ENCODE measurements around the gene WSB1. TPM values are rescaled to one million over a fixed set of nuclear protein-coding genes. Genes with fewer than 3 reads are reported as not detected.

WSB1 gene
- total RNA-seq, 2 experiments from 2014 or later: 84.6 to 87.8 TPM

DNA sequence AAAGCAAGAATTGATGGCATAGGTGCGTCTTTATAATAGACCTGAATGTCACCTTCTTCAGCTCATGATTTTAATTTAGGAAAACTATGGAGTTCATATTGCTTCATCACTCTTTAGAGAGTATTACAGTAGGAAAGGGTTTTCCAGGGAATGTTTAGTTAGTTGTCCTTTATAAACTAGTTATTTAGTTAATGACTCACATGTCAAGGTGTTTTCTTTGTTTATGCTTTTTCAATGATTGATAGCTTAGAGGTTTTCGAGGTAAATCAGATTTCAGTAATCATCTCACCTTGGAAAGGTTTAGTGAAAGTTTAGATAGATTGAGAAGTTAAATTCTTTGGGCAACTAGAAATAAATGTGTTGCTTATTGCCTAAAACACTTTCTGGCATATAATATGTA is 9.8 kb downstream of the WSB1 start:
- ChIA-PET CTCF (interaction anchor here (0.6 kb wide), 1 partner anchor 24 kb away, joined by 3 read pairs; no protein-coding TSS in a partner anchor), POLR2A (interaction anchor here (0.6 to 1.5 kb wide), 2 partner anchors 9 to 1050 kb away, joined by 3 to 5 read pairs; no protein-coding TSS in a partner anchor)

DNA sequence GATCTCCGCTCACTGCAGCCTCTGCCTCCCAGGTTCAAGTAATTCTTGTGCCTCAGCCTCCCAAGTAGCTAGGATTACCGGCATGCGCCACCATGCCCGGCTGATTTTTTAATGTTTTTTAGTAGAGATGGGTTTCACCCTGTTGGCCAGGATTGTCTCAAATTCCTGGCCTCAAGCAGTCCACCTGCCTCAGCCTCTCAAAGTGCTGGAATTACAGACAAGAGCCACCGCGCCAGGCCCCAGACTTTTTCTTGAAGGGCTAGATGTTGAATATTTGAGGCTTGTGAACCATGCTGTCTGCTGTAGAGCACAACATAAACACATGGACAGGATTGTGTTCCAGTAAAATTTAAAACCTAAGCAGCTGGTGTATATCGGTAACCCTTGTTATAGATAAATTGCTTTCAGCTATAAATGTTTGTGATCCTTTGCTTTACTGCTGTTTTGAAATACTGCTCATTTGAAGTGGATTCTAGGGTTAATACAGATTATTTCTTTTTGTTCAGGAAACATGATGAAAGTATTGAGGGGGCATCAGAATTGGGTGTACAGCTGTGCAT is 12.4 kb downstream of the WSB1 start:
- CTCF ChIA-PET: no interaction called here
- POLR2A ChIA-PET: no interaction called here

DNA sequence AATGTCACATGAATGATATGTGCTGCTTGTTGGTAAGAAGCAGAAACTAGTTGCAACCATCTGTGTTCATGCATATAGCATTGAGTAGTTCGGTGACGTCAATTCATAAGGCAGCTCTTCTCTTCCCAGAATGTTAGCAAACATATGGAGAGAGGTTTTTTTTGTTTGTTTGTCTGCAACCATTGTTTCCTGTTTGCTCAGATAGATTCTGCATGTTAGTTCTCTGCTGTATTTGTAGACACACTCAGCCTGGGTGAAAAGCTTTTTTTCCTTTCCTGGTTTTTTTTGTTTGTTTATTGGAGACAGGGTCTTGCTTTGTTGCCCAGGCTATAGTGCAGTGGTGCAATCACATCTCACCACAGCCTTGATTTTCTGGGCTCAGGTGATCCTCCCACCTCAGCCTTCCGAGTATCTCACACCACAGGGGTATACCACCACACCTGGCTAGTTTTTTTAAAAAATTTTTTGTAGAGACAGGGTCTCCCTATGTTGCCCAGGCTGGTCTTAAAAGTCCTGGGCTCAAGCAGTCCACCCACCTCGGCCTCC is 16.7 kb downstream of the WSB1 start:
- POLR2A ChIA-PET: interaction anchor here (1.6 kb wide), 1 partner anchor 10 kb away, joined by 4 read pairs; no protein-coding TSS in a partner anchor
- CTCF ChIA-PET: interaction anchor here (1.5 kb wide), 1 partner anchor 23 kb away, joined by 3 read pairs; no protein-coding TSS in a partner anchor

DNA sequence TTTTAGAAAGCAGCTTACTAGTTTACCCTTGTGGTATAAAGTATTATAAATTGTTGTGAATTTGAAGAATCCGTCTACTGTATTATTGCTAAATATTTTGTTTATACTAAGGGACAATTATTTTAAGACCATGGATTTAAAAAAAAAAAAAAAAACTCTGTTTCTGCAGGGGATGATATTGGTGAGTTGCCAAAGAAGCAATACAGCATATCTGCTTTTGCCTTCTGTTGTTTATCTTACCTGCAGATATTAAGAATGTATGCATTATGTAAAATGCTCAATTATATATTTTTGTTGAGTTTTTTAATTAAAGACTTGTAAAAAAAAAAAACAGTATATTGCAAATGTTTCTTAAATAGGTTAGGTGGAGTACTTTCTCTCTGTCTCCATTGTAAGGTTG is 19.4 kb downstream of the WSB1 start:
- ChIA-PET POLR2A (interaction anchor here (0.7 kb wide), 2 partner anchors 15 to 20 kb away, joined by 5 read pairs; no protein-coding TSS in a partner anchor), CTCF (no interaction called here)

GRCh38 chr17:27315322-27315721 is 21.4 kb downstream of the WSB1 start:
- CTCF ChIA-PET: no interaction called here
- POLR2A ChIA-PET: interaction anchor here (0.6 kb wide), 1 partner anchor 77 kb away, joined by 4 read pairs; no protein-coding TSS in a partner anchor

DNA sequence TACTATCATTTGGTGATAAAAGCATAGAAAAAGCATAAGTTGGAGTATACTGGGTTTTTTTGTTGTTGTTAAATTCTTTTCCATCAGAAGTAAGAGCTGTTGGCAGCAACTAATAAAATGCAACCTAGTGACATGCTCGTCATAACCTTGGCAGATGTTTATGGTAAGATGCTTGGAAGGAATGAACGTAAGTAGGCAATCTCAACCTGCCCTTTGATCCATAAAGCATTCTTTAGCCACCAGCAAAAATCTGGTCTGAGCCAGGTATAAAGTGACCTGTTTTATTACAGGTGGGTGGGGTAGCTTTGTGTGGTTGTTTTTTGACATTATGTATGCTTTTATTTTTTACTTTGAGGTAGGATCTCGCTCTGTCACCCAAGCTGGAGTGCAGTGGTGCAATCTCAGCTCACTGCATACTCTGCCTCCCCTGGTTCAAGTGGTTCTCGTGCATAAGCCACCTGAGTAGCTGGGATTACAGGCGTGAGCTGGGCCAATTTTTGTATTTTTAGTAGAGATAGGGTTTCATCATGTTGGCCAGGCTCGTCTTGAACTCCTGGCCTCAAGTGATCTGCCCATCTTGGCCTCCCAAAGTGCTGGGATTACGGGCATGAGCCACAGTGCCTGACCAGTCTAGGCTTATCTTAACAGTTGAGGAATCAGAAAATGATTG is 22.0 kb downstream of the WSB1 start:
- CTCF ChIA-PET: interaction anchor here (1.0 kb wide), 1 partner anchor 17 kb away, joined by 3 read pairs; no protein-coding TSS in a partner anchor
- POLR2A ChIA-PET: no interaction called here

GRCh38 chr17:27318228-27318627 is 24.3 kb downstream of the WSB1 start:
- POLR2A ChIA-PET: no interaction called here
- CTCF ChIA-PET: interaction anchor here (1.0 kb wide), 1 partner anchor 487 kb away, joined by 3 read pairs; no protein-coding TSS in a partner anchor

DNA sequence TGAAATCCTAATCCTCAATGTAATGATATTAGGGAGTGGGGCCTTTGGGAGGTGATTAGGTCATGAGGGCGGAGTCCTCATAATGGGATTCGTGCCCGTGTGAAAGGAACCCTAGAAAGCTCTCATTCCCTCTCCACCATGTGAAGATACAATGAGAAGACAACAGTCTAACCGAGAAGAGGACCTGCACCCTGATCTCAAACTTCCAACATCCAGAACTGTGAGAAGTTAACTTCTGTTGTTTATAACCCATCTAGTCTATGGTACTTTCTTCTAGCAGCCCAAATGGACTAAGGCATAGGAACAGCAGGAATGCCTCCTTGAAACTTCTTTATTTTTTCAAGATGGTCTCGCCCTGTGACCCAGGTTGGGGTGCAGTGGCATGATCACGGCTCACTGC is 24.7 kb downstream of the WSB1 start:
- CTCF ChIA-PET: interaction anchor here (1.0 to 1.5 kb wide), 2 partner anchors 82 to 487 kb away, joined by 3 to 4 read pairs; no protein-coding TSS in a partner anchor
- POLR2A ChIA-PET: no interaction called here

GRCh38 chr17:27319541-27320221 is 25.8 kb downstream of the WSB1 start:
- POLR2A ChIA-PET: no interaction called here
- CTCF ChIA-PET: interaction anchor here (0.6 to 1.5 kb wide), 2 partner anchors 83 to 435 kb away, joined by 3 to 4 read pairs; no protein-coding TSS in a partner anchor

DNA sequence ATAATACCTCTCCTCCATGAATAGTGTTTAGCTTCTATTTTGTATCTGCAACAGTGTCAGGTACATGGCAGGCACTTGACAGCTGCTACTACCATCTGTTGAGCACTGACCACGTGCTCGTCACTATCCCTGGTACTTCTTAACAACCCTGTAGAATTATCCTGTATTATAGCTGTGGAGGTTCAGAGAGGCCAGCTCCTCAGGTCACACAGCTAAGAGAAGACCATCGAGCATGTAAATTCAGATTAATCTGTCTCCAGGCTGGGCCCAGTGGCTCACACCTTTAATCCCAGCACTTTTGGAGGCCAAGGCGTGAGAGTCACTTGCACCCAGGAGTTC is 26.3 kb downstream of the WSB1 start:
- POLR2A ChIA-PET: no interaction called here
- CTCF ChIA-PET: interaction anchor here (0.6 to 1.5 kb wide), 2 partner anchors 84 to 434 kb away, joined by 3 to 4 read pairs; no protein-coding TSS in a partner anchor

DNA sequence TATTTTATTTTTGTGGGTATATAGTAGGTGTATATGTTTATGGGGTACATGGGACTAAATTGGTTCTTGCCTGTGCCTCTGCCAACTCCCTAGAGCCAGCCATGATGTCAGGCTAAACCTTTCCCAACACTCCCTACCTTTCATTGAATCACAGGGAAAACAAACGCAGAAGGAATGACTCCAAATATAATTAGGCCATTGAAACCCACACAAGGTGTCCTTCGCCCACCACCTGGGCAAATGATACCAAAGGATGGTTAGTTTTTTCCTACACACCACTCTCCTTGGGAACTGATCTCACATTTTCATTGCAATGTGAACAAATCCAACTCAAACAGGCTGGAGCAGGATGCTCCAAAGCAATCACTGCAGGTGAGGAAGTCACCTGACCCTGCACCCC is 27.5 kb downstream of the WSB1 start:
- ChIA-PET CTCF (no interaction called here), POLR2A (no interaction called here)

DNA sequence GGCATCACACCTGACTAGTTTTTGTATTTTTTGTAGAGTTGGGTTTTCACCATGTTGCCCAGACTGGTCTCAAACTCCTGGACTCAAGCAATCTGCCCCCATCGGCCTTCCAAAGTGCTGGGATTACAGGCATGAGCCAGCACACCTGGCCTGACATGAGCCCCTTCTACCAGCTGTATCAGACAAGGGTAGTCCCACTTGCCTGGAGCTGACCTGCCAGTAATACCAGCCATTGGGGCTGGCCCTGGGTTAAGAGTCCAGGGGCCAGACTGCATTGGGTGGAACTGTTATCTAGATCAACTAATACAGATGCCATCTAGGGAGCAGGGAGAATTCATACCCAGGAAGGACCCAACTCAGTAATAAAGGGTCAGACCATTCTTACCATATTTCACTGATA is 28.1 kb downstream of the WSB1 start:
- ChIA-PET POLR2A (no interaction called here), CTCF (no interaction called here)

GRCh38 chr17:27322690-27323508 is 29.0 kb downstream of the WSB1 start:
- ChIA-PET CTCF (no interaction called here), POLR2A (no interaction called here)

DNA sequence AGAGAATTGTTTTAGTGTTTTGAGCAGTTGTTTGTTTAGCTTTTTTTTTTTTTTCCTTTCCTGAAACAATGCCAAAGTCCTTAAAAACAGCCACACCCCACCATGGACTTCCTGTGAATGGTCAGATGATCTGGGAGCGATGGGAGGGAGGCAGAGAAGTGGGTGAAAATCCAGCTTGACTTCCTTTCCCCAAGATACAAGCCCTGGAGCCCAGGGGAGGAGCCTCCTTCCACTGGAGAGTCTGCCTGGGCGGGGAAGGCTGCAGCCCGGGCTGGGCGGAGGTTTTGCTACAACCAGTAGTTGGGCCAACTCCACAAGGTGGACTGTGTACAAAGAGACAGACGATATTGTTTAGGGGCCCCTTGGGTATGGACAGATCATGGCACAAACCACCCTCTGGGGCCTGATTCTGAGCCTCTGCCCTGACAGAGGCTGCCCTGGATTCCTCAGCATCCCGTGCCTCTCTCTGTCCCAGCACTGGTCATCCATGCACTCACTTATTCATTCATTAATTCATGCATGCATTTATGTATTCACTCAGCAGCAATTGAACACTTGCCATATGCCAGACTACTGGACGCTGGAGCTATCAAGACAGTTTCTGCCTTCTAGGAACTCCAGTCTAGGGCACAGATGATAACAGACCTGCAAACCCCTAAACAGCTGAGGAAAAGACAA is 29.8 kb downstream of the WSB1 start:
- ChIA-PET POLR2A (no interaction called here), CTCF (no interaction called here)

- POLR2A ChIA-PET: no interaction called here
These were observed 30.9 kb downstream of the WSB1 start for GRCh38 chr17:27324771-27325339.

DNA sequence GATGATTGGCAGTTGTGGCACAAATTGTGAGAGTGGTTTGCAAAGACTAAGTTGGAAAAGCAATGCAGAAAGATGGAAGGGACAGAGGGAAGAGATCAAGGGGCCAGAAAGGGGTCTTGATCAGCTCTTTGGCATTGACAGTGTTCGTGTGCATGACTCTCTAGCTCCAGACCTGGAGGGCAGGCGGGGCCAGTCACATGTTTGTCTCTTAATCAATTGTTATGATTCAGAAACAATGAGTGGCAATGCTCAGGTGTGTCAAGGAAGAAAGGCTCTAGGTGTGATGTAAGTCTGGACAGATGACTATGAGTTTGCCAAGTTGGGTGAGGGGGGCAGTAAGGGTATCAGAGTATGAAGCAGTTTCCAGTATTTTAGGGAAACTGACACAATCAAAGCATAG is 32.1 kb downstream of the WSB1 start:
- CTCF ChIA-PET: no interaction called here
- POLR2A ChIA-PET: no interaction called here

More at GRCh38 chr17:27324771-27325339, 30.9 kb downstream of the WSB1 start:
- CTCF ChIA-PET: no interaction called here

- POLR2A ChIA-PET: interaction anchor here (1.6 kb wide), 1 partner anchor 32 kb away, joined by 7 read pairs; no protein-coding TSS in a partner anchor
- CTCF ChIA-PET: no interaction called here
These were observed 32.7 kb downstream of the WSB1 start for GRCh38 chr17:27326585-27326984.

DNA sequence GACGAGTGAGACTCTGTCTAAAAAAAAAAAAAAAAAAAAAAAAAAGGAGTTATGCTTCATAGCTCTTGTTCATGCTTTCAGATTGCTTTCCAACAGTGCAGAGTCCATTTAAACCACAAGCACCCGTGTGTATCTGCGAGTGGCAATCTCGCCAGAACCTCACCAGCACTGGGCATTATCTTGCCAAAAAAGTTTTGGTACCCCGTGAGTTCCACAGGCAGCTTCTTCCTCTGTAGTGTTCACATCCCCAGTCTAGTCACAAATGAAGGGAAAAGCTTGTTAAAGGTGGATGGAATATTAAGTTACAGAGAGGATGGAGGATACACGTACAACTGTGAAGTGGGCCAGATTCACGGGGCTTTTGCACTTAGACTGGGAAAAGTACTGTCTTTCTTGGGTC is 33.5 kb downstream of the WSB1 start:
- ChIA-PET POLR2A (interaction anchor here (1.6 kb wide), 1 partner anchor 33 kb away, joined by 7 read pairs; no protein-coding TSS in a partner anchor), CTCF (interaction anchor here (0.6 to 0.7 kb wide), 2 partner anchors 24 to 67 kb away, joined by 3 to 5 read pairs; no protein-coding TSS in a partner anchor)
